Liver (tissue), 9 donors: ENCODE measurements around the gene RSPH10B. TPM values are rescaled to one million over a fixed set of nuclear protein-coding genes. Genes with fewer than 3 reads are reported as not detected.
"Not testable (repeated sequence)": the region's sequence is repeated elsewhere in the genome, so short reads cannot be mapped to it uniquely, and the experiment has no call there.

ENCODE experiments used
- DNase-seq: peaks from one replicate; pipeline ENCODE4 v3.0.0-alpha.2; 2017; ENCODE audit warnings: low spot score
- H3K27ac ChIP-seq, 2 donors: one replicate each; pipeline ENCODE4 v1.7.0; 2013; ENCODE audit warnings: inconsistent platforms in 2 of 2, low read length in 2 of 2, control low read depth in 1 of 2, low read depth in 1 of 2, mild to moderate bottlenecking in 1 of 2
- H3K27me3 ChIP-seq, 4 donors: one replicate each; pipeline versions ENCODE4 v1.6.1 to v1.7.0; 2013; ENCODE audit warnings: low read length in 3 of 4, inconsistent platforms in 1 of 4, mild to moderate bottlenecking in 1 of 4, moderate library complexity in 1 of 4; ENCODE audit not compliant: control insufficient read depth in 4 of 4, insufficient read depth in 4 of 4
- H3K36me3 ChIP-seq, 4 donors: one replicate each; pipeline versions ENCODE4 v1.6.1 to v1.7.0; 2013; ENCODE audit warnings: low read length in 3 of 4, mild to moderate bottlenecking in 3 of 4, low read depth in 1 of 4, moderate library complexity in 1 of 4; ENCODE audit not compliant: control insufficient read depth in 4 of 4, insufficient read depth in 3 of 4
- H3K4me1 ChIP-seq, 4 donors: one replicate each; pipeline versions ENCODE4 v1.6.1 to v1.7.0; 2013; ENCODE audit warnings: low read length in 3 of 4, mild to moderate bottlenecking in 3 of 4, moderate library complexity in 1 of 4; ENCODE audit not compliant: control insufficient read depth in 4 of 4, insufficient read depth in 4 of 4
- H3K4me3 ChIP-seq, 3 donors: one replicate each; pipeline versions ENCODE4 v1.6.1 to v1.7.0; 2013; ENCODE audit warnings: low read length in 3 of 3, control low read depth in 1 of 3, low read depth in 1 of 3, mild to moderate bottlenecking in 1 of 3
- H3K9ac ChIP-seq, 2 donors: one replicate each; pipeline ENCODE4 v1.7.0; 2013; ENCODE audit warnings: low read length in 2 of 2, mild to moderate bottlenecking in 2 of 2, moderate library complexity in 2 of 2, control low read depth in 1 of 2, low read depth in 1 of 2
- H3K9me3 ChIP-seq, 4 donors: one replicate each; pipeline versions ENCODE4 v1.6.1 to v1.7.0; 2013; ENCODE audit warnings: low read length in 3 of 4; ENCODE audit not compliant: control insufficient read depth in 4 of 4
- ATF3 ChIP-seq: IDR thresholded peaks from 2 replicates; pipeline ENCODE4 v1.6.1; 2016; ENCODE audit warnings: antibody characterized with exemption
- CTCF ChIP-seq: fragments of 150-350 bp; IDR thresholded peaks from 2 replicates; pipeline ENCODE4 v1.5.1; 2017; ENCODE audit warnings: improper control_type of control experiment, low read depth, low read length; ENCODE audit not compliant: missing input control
- EGR1 ChIP-seq, 2 donors: IDR thresholded peaks; 2 replicates each; pipeline ENCODE4 v1.6.1; 2016 to 2018; ENCODE audit warnings: antibody characterized with exemption in 2 of 2, low read depth in 2 of 2
- FOXA1 ChIP-seq: IDR thresholded peaks from 2 replicates; pipeline ENCODE4 v1.6.1; 2016; ENCODE audit warnings: antibody characterized with exemption
- FOXA2 ChIP-seq: IDR thresholded peaks from 2 replicates; pipeline ENCODE4 v1.6.1; 2016; ENCODE audit warnings: antibody characterized with exemption
- GABPA ChIP-seq, 2 donors: IDR thresholded peaks in 1 of 2; conservative IDR thresholded peaks in 1 of 2; 2 replicates each; pipeline ENCODE4 v1.6.1; 2016; ENCODE audit warnings: antibody characterized with exemption in 2 of 2, mild to moderate bottlenecking in 1 of 2, moderate library complexity in 1 of 2
- HNF4A ChIP-seq, 2 donors: conservative IDR thresholded peaks; 2 replicates each; pipeline ENCODE4 v1.6.1; 2016; ENCODE audit warnings: antibody characterized with exemption in 2 of 2, mild to moderate bottlenecking in 2 of 2
- HNF4G ChIP-seq: IDR thresholded peaks from 2 replicates; pipeline ENCODE4 v1.6.1; 2016; ENCODE audit warnings: antibody characterized with exemption
- JUND ChIP-seq, 2 donors: IDR thresholded peaks; 2 replicates each; pipeline ENCODE4 v1.6.1; 2016; ENCODE audit warnings: antibody characterized with exemption in 2 of 2
- MAX ChIP-seq: IDR thresholded peaks from 2 replicates; pipeline ENCODE4 v1.6.1; 2016; ENCODE audit warnings: antibody characterized with exemption
- NR2F2 ChIP-seq: IDR thresholded peaks from 2 replicates; pipeline ENCODE4 v1.6.1; 2016; ENCODE audit warnings: antibody characterized with exemption
- RAD21 ChIP-seq, 2 donors: IDR thresholded peaks; 2 replicates each; pipeline ENCODE4 v1.6.1; 2016; ENCODE audit warnings: antibody characterized with exemption in 2 of 2, mild to moderate bottlenecking in 2 of 2
- REST ChIP-seq: IDR thresholded peaks from 2 replicates; pipeline ENCODE4 v1.6.1; 2016; ENCODE audit warnings: antibody characterized with exemption, mild to moderate bottlenecking
- RXRA ChIP-seq, 2 donors: IDR thresholded peaks; 2 replicates each; pipeline ENCODE4 v1.6.1; 2017 to 2018; ENCODE audit warnings: antibody characterized with exemption in 2 of 2, mild to moderate bottlenecking in 1 of 2
- SP1 ChIP-seq: IDR thresholded peaks from 2 replicates; pipeline ENCODE4 v1.6.1; 2018; ENCODE audit warnings: antibody characterized with exemption, mild to moderate bottlenecking
- TAF1 ChIP-seq: conservative IDR thresholded peaks from 2 replicates; pipeline ENCODE4 v1.6.1; 2016; ENCODE audit warnings: antibody characterized with exemption, mild to moderate bottlenecking
- YY1 ChIP-seq: IDR thresholded peaks from 2 replicates; pipeline ENCODE4 v1.6.1; 2016; ENCODE audit warnings: antibody characterized with exemption, mild to moderate bottlenecking
- ZBTB33 ChIP-seq: IDR thresholded peaks from 2 replicates; pipeline ENCODE4 v1.6.1; 2016; ENCODE audit warnings: antibody characterized with exemption
- WGBS: extraction: QIAGEN DNeasy Blood & Tissue Kit; methylation state at CpG from one replicate; pipeline ENCODE4 v1.1.7; 2013; 5-methylcytosine and 5-hydroxymethylcytosine counted together
- polyA plus RNA-seq, 2 donors: library from polyadenylated mRNA; stranded (reverse) in 1 of 2; unstranded in 1 of 2; fragments of 200-250 nt in 1 of 2; fragments of >200 nt in 1 of 2; fragmentation: Nextera tagmentation in 1 of 2; extraction: Ambion mirVana in 1 of 2; gene quantifications; one replicate each; pipeline versions ENCODE4 v1.2.1 to v1.2.3, GENCODE V29; 2013 to 2015
- total RNA-seq, 2 donors: library from RNA; depleted of rRNA; stranded (reverse); fragments of >200 nt; gene quantifications; one replicate each; pipeline ENCODE4 v1.2.3, GENCODE V29; 2014
- donor health status: healthy.
- donor health status: healthy.
- donor health status: healthy.
- donor health status: healthy.
- donor health status: healthy.

RSPH10B gene
- total and polyA plus RNA-seq, 4 donors: 0.05 to 0.33 (median 0.08) TPM

GRCh38 chr7:6011541-6011940 lies 41.1 kb upstream of the RSPH10B start:
- H3K36me3 ChIP-seq: peaks cover 0 to 11% (median 9%) of the 10 kb centered on the region in 4 donors
- 31% methylated on average over 2 of the region's 2 CpGs for WGBS
- H3K4me1 ChIP-seq: peaks cover 3 to 56% (median 46%) of the 10 kb centered on the region in 4 donors
- no peak overlapping the region for H3K4me3 ChIP-seq
- peak overlapping the region; percentile 2 to 38 for H3K27ac ChIP-seq
- no peak for DNase-seq
- H3K9me3 ChIP-seq: no peaks in the 10 kb centered on the region
- TF ChIP-seq RXRA (IDR thresholded peaks at IDR 0.05) (peak in 1 of 2 donors; percentile 16), SP1 (no peak), JUND (IDR thresholded peaks at IDR 0.05) (no peak)
- no peak overlapping the region for H3K9ac ChIP-seq
- H3K27me3 ChIP-seq: no peaks in the 10 kb centered on the region

- H3K9me3 ChIP-seq, DNase-seq, H3K27me3 ChIP-seq, H3K27ac ChIP-seq, H3K4me3 ChIP-seq, H3K36me3 ChIP-seq, H3K9ac ChIP-seq: not testable (repeated sequence)
- H3K4me1 ChIP-seq: peaks cover 3 to 51% (median 38%) of the 10 kb centered on the region in 4 donors
- 84% methylated on average over 8 of the region's 8 CpGs for WGBS
These were observed 39.9 kb upstream of the RSPH10B start for GRCh38 chr7:6010370-6010769.

GRCh38 chr7:6008668-6009611 lies 38.5 kb upstream of the RSPH10B start, which contains the start of the genes AIMP2 and PMS2:
AIMP2 (plus strand) TSS chr7:6009272; CDS start chr7:6009364, 92 bp downstream.
PMS2 (minus strand) TSS chr7:6009049; CDS start chr7:6009019, 30 bp downstream.
- Histone ChIP-seq H3K9me3 (no peaks in the 10 kb centered on the region), H3K27me3 (no peaks in the 10 kb centered on the region), H3K4me3 (peak within 1 kb of the TSS; percentile 75 to 88 (median 82)), H3K4me1 (peaks cover 3 to 45% (median 37%) of the 10 kb centered on the region in 4 donors), H3K36me3 (peaks cover 0 to 2% (median 0%) of the 10 kb centered on the region in 4 donors), H3K27ac (peak within 1 kb of the TSS; percentile 93 to 94), H3K9ac (peak within 1 kb of the TSS; percentile 61 to 64)
- under 1% methylated on average over 84 of the region's 84 CpGs for WGBS
- DNase-seq: peak; percentile 97
- TF ChIP-seq HNF4A (conservative IDR thresholded peaks at IDR 0.05) (peak; percentile 46 to 53), RXRA (IDR thresholded peaks at IDR 0.05) (peak; percentile 75 to 84), FOXA2 (no peak), EGR1 (IDR thresholded peaks at IDR 0.05; ENCODE audit: low read depth in 2 of 2) (no peak), ATF3 (no peak), SP1 (peak; percentile 94), HNF4G (peak; percentile 48), GABPA (IDR thresholded peaks at IDR 0.05 in 1 of 2, conservative IDR thresholded peaks at IDR 0.05 in 1 of 2) (peak; percentile 55 to 83), MAX (peak; percentile 82), YY1 (peak; percentile 74), NR2F2 (peak; percentile 93), TAF1 (peak; percentile 76), RAD21 (IDR thresholded peaks at IDR 0.05) (peak in 1 of 2 donors; percentile 36), FOXA1 (no peak), CTCF (no peak), JUND (IDR thresholded peaks at IDR 0.05) (no peak), REST (peak; percentile 89), ZBTB33 (no peak)
